HUES64 (cell line): ENCODE measurements around the gene YBEY.
A peak's percentile ranks its signal among the peaks of the same experiment; 100 is the strongest.

Source experiments
- H3K27ac ChIP-seq: 2 replicates; pipeline ENCODE4 v1.7.0; 2013; ENCODE audit warnings: low read depth, low read length, inconsistent platforms
- H3K27me3 ChIP-seq: 2 replicates; pipeline ENCODE4 v1.6.1; 2013; ENCODE audit warnings: mild to moderate bottlenecking, low read length; ENCODE audit not compliant: insufficient read depth
- H3K36me3 ChIP-seq: 2 replicates; pipeline ENCODE4 v1.6.1; 2013; ENCODE audit warnings: mild to moderate bottlenecking, low read length; ENCODE audit not compliant: insufficient read depth
- H3K4me1 ChIP-seq: 2 replicates; pipeline ENCODE4 v1.6.1; 2013; ENCODE audit warnings: mild to moderate bottlenecking, low read length, moderate library complexity; ENCODE audit not compliant: insufficient read depth
- H3K4me3 ChIP-seq: 2 replicates; pipeline ENCODE4 v1.5.1; 2013; ENCODE audit warnings: mild to moderate bottlenecking, low read length, moderate library complexity
- H3K9ac ChIP-seq: 2 replicates; pipeline ENCODE4 v1.6.1; 2013; ENCODE audit warnings: mild to moderate bottlenecking, low read depth, low read length
- H3K9me3 ChIP-seq: 2 replicates; pipeline ENCODE4 v1.6.1; 2013; ENCODE audit warnings: low read depth, low read length; ENCODE audit not compliant: insufficient read depth
- WGBS: fragments of 150-250, 120-280 bp; methylation state at CpG from one replicate; pipeline ENCODE4 v1.1.7; 2013; ENCODE audit warnings: missing lambda C conversion rate; 5-methylcytosine and 5-hydroxymethylcytosine counted together

YBEY gene

GRCh38 chr21:46289655-46290179, 3.6 kb downstream of the YBEY start:
- WGBS: 83% methylated on average over 6 of the region's 6 CpGs
- H3K4me3 ChIP-seq: no peak overlapping the region

DNA sequence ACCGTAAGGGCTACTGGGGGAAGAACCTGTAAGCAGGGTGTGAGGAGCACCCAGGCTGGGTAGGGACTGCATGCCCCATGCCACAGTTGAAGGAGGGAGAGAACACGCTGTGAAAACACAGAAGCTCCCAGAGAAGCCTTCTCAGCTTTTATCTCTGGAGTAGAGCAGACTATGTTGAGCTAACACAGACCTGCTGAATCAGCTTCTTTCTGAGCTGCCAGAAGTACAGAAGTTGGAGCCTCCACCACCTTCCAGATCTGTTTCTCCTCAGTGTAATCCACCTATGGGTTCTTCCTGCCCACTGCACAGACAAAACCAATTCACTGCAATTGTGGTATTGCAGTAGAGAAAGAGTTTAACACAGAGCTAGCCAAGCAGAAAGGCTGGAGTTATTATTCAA, 5.4 kb downstream of the YBEY start:
- peaks cover 22% of the 10 kb centered on the region for H3K4me1 ChIP-seq
- H3K36me3 ChIP-seq: peaks cover 17% of the 10 kb centered on the region
- H3K27ac ChIP-seq: no peak overlapping the region
- 95% methylated on average over 2 of the region's 2 CpGs for WGBS
- no peaks in the 10 kb centered on the region for H3K9me3 ChIP-seq
- H3K9ac ChIP-seq: no peak overlapping the region
- no peaks in the 10 kb centered on the region for H3K27me3 ChIP-seq
- H3K4me3 ChIP-seq: no peak overlapping the region

More at GRCh38 chr21:46289655-46290179, 3.6 kb downstream of the YBEY start:
- no peak overlapping the region for H3K27ac ChIP-seq
- H3K27me3 ChIP-seq: no peaks in the 10 kb centered on the region
- no peaks in the 10 kb centered on the region for H3K9me3 ChIP-seq
- H3K36me3 ChIP-seq: peaks cover 19% of the 10 kb centered on the region
- peaks cover 24% of the 10 kb centered on the region for H3K4me1 ChIP-seq
- H3K9ac ChIP-seq: no peak overlapping the region

- H3K27ac ChIP-seq: 0 out of 2 replicates have a peak overlapping the region, but pooled peaks have one; percentile 35
- WGBS: 85% methylated on average over 10 of the region's 10 CpGs
- peaks cover 22% of the 10 kb centered on the region for H3K36me3 ChIP-seq
- peaks cover 5% of the 10 kb centered on the region for H3K4me1 ChIP-seq
- H3K9me3 ChIP-seq: no peaks in the 10 kb centered on the region
- H3K4me3 ChIP-seq: no peak overlapping the region
- no peak overlapping the region for H3K9ac ChIP-seq
- H3K27me3 ChIP-seq: no peaks in the 10 kb centered on the region
These were observed 8.6 kb downstream of the YBEY start for GRCh38 chr21:46294647-46295176.

GRCh38 chr21:46295177-46295770, 9.1 kb downstream of the YBEY start:
- Histone ChIP-seq H3K4me1 (peaks cover 5% of the 10 kb centered on the region), H3K4me3 (no peak overlapping the region), H3K9ac (no peak overlapping the region), H3K36me3 (peaks cover 23% of the 10 kb centered on the region), H3K27ac (no peak overlapping the region), H3K9me3 (no peaks in the 10 kb centered on the region), H3K27me3 (no peaks in the 10 kb centered on the region)
- 50% methylated on average over 8 of the region's 9 CpGs for WGBS

DNA sequence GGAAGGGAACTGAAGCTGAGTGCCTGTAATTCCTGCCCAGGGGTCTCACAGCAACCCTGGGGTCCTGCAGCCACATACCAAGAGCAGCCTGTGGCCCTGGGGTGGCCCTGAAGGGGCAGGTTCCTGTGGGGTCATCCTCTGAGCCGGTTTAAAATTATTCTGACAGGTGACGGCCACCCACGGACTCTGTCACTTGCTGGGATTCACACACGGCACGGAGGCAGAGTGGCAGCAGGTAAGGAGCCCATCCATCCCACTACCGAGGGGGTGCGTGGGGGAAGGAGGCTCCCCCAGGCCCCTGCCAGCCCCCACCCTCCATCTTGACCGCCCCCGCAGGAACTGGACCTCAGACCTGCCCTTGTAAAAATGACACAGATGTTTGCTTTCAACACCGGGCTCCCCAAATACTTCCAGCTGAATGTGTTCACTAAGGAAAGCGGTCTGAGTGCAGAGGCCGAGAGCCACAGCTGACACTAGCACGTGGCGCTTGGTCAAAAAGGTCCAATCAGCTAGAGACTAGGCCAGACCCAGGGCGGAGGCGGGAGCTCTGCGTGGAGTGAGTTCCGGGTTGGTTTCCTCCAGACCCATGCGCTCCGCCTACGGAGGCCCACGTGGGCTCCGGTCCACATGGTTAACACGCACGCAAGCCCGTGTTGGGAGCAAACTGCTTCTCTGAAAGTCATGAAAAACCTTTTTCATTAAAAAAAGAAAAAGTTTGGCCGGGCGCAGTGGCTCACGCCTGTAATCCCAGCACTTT, 10.0 kb downstream of the YBEY start:
- no peak overlapping the region for H3K4me3 ChIP-seq
- no peak overlapping the region for H3K9ac ChIP-seq
- 85% methylated on average over 29 of the region's 29 CpGs for WGBS
- H3K36me3 ChIP-seq: peaks cover 30% of the 10 kb centered on the region
- H3K27ac ChIP-seq: no peak overlapping the region
- peaks cover 5% of the 10 kb centered on the region for H3K4me1 ChIP-seq
- no peaks in the 10 kb centered on the region for H3K27me3 ChIP-seq
- no peaks in the 10 kb centered on the region for H3K9me3 ChIP-seq

- peak overlapping the region; percentile 36; the same call in 1 of the 2 replicates for H3K9ac ChIP-seq
- WGBS: 92% methylated on average over 84 of the region's 84 CpGs
These were observed 11.5 kb downstream of the YBEY start for GRCh38 chr21:46297338-46298271.

GRCh38 chr21:46299167-46299566, 13.0 kb downstream of the YBEY start:
- no peak overlapping the region for H3K9ac ChIP-seq
- H3K36me3 ChIP-seq: peaks cover 32% of the 10 kb centered on the region
- H3K27ac ChIP-seq: no peak overlapping the region
- H3K9me3 ChIP-seq: no peaks in the 10 kb centered on the region
- WGBS: 88% methylated on average over 9 of the region's 9 CpGs
- H3K4me1 ChIP-seq: peaks cover 5% of the 10 kb centered on the region
- H3K27me3 ChIP-seq: no peaks in the 10 kb centered on the region
- H3K4me3 ChIP-seq: no peak overlapping the region

More at GRCh38 chr21:46297338-46298271, 11.5 kb downstream of the YBEY start:
- Histone ChIP-seq H3K4me1 (peaks cover 5% of the 10 kb centered on the region), H3K4me3 (peak overlapping the region; percentile 39), H3K27ac (no peak overlapping the region), H3K36me3 (peaks cover 32% of the 10 kb centered on the region), H3K27me3 (no peaks in the 10 kb centered on the region), H3K9me3 (no peaks in the 10 kb centered on the region)

GRCh38 chr21:46301759-46302158, 15.6 kb downstream of the YBEY start:
- no peaks in the 10 kb centered on the region for H3K9me3 ChIP-seq
- H3K27me3 ChIP-seq: no peaks in the 10 kb centered on the region
- H3K4me1 ChIP-seq: no peaks in the 10 kb centered on the region
- 94% methylated on average over 14 of the region's 14 CpGs for WGBS
- H3K27ac ChIP-seq: no peak overlapping the region
- H3K4me3 ChIP-seq: no peak overlapping the region
- peaks cover 44% of the 10 kb centered on the region for H3K36me3 ChIP-seq
- no peak overlapping the region for H3K9ac ChIP-seq

GRCh38 chr21:46304437-46304836, 18.3 kb downstream of the YBEY start:
- Histone ChIP-seq H3K4me1 (no peaks in the 10 kb centered on the region), H3K9ac (no peak overlapping the region), H3K27me3 (no peaks in the 10 kb centered on the region), H3K9me3 (no peaks in the 10 kb centered on the region), H3K36me3 (peaks cover 52% of the 10 kb centered on the region), H3K27ac (no peak overlapping the region), H3K4me3 (no peak overlapping the region)
- 97% methylated on average over 5 of the region's 5 CpGs for WGBS

GRCh38 chr21:46304955-46305354, 18.8 kb downstream of the YBEY start:
- Histone ChIP-seq H3K27me3 (no peaks in the 10 kb centered on the region), H3K9me3 (no peaks in the 10 kb centered on the region), H3K36me3 (peaks cover 50% of the 10 kb centered on the region), H3K9ac (no peak overlapping the region), H3K4me1 (no peaks in the 10 kb centered on the region), H3K4me3 (no peak overlapping the region), H3K27ac (no peak overlapping the region)
- 97% methylated on average over 11 of the region's 11 CpGs for WGBS
